Brain pericyte (primary cell): ENCODE data around the gene NPIPA1.
"Not testable (repeated sequence)": the region's sequence is repeated elsewhere in the genome, so short reads cannot be mapped to it uniquely, and the experiment has no call there.

Source experiments
- DNase-seq: peaks from one replicate; pipeline ENCODE4 v3.0.0-alpha.2; 2012; ENCODE audit warnings: low read depth, low spot score

NPIPA1 gene

GRCh38 chr16:14937143-14937542 lies at the start of gene NPIPA1:
NPIPA1 (plus strand) TSS chr16:14937443; CDS start chr16:14937443, 0 bp downstream.
- not testable (repeated sequence) for DNase-seq

DNA sequence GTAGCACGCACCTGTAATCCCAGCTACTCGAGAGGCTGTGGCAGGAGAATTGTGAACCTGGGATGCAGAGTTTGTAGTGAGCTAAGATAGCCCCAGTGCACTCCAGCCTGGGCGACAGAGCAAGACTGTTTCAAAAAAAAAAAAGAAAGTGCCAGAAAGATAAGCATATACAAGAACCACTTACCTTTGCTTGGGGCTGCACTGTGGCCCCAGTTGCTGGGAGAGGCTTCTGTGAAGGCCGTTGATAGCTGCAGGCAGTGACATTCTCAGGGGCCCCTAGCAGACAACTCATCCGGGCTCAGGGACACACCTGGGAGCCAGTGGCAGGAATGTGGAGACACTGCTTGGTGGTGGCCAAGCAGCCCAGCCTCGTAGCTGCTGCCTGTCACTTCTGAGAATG lies 45.1 kb upstream of the NPIPA1 start:
- not testable (repeated sequence) for DNase-seq

DNA sequence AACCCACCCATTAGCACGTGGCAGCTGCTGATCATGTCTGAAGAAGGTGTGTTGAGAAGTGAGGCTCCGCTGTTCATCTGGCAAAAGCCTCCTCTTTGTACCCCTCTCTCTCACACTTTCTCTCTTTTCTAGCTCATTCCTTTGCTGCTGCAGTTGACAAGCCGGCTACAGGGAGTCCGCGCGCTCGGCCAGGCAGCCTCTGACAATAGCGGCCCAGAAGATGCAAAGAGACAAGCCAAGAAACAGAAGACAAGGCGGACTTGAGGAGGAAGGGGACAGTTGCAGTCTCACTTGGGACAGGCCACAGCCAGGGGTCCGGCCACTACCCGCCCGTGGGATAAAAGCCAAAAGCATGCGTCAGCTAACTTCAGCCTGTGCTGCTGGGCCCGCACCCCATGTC lies 41.9 kb upstream of the NPIPA1 start:
- not testable (repeated sequence) for DNase-seq

GRCh38 chr16:14896023-14896422 lies 41.2 kb upstream of the NPIPA1 start:
- DNase-seq = peak; percentile 6

DNA sequence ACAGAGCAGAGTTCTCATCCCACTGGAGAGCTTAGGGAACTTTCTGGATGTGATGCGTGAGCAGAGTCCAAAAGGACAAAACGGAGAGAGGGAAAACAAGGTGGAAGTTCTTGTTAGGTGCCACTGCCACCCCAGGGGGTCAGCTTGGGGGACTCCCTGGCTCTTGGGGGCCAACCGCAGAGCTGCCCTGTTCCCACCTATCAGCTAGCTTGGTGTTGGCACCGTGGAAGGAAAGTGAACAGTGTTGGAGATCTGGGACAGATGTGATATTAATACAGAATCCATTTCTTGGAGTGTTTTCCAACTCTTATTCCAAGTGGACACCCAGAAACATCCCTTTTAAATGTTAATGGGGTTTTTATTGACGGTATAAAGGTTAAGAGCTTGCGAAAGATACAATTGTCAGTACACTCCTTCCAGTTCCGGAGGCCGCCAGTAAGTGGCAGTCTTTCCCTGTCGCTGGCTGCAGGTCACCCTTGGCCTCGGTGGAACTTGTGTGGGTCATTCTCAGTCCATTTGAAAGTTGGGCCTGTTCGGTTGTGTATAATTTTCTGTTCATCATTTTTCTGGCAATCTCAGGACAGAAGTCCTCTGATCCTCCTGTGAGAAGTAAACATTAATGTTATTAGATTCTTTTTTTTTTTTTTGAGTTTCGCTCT lies 40.1 kb upstream of the NPIPA1 start:
- not testable (repeated sequence) for DNase-seq

- DNase-seq = not testable (repeated sequence)
Observed at GRCh38 chr16:14898162-14898561, 39.1 kb upstream of the NPIPA1 start.

DNA sequence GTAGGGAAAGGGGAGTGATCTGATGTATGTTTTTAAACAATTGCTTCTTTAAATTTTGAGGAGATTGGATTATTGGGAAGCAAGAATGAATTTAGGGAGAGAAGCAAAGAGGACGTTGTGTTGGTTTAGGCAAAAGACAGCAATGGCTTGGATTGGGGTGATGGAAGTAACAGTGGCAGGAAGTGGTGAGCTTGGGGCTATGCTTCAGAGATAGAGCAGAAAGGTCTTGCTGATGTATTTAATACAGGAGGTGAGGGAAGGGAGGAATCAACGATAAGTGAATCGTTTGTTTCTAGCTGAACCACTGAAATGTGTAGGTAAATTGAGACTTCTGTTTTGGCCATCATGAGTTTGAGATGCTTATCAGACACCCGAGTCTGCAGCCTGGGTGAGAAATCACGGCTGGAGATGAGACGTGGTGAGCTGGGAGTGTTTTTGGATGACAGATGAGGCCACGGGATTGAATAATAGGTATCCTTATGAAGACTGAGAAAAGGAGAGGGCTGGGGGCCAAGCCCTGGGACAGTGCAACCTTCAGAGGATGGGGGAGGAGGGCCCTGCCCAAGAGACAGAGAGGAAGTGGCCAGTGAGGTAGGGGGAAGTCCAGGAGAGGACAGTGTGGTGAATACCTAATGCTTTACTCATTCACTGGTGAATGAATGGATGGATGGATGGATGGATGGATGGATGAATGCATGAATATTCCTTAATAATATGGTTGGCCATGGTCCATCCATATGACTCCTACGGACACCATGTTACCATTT lies 33.9 kb upstream of the NPIPA1 start:
- DNase-seq = not testable (repeated sequence)

DNA sequence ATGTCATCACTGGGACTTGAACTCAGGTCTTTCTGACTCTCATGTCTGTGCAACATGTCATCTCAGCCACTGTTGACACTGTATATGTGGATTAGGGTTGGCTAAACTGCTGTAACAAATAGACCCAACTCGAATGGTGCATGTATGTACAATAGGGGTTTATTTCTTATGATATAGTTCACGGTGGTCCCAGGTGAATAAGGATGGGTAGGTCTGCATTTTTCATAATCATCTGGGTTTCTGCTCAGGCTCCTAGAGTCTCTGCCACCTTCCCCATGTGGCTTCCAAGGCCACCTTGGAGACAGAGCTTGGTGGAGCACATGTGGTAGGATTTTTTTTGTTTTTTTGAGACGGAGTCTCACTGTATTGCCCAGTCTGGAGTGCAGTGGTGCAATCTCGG lies 27.5 kb upstream of the NPIPA1 start:
- DNase-seq = not testable (repeated sequence)

DNA sequence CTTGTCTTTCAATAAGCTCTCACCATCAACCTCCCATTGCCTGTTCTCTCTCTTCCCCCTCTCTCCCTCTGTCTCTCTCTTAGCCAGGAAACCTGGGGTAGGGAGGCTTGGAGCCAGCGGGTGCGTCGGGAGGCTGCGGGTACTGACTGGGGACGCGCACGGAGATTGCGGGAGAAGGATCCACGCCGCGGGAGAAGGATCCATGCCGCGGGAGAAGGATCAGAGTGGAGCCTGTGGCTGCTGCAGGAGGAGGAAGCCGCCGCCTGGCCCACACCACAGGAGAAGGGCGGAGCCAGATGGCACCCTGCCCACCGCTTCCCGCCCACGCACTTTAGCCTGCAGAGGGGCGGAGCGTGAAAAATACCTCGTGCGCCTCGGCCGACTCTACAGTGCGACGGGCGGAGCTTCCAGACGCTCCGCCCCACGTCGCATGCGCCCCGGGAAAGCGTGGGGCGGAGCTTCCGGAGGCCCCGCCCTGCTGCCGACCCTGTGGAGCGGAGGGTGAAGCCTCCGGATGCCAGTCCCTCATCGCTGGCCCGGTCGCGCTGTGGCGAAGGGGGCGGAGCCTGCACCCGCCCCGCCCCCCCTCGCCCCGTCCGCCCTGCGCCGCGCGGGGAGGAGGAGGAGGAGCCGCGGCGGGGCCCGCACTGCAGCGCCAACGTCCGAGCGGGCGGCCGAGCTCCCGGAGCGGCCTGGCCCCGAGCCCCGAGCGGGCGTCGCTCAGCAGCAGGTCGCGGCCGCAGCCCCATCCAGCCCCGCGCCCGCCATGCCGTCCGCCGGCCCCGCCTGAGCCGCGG lies 26.2 kb upstream of the NPIPA1 start:
- not testable (repeated sequence) for DNase-seq

DNA sequence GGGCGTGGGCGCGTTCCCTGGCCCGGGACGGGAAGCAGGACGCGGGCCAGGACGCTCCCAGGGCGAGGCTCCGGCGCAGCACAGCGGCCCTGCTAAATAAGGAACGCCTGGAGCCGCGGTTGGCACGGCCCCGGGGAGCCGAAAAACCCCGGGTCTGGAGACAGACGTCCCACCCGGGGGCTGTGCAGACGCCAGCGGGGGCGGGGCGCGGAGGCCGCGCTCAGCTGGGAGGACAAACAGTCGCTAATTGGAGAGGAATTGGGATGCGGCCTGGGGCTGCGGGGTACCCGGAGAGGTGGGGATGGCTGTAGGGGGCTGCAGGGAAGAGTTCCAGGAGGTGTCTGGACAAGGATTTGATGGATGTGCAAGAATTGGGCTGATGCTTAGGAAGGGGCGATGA lies 25.3 kb upstream of the NPIPA1 start:
- DNase-seq = not testable (repeated sequence)

- DNase-seq = not testable (repeated sequence)
Observed at GRCh38 chr16:14912588-14912987, 24.7 kb upstream of the NPIPA1 start.

DNA sequence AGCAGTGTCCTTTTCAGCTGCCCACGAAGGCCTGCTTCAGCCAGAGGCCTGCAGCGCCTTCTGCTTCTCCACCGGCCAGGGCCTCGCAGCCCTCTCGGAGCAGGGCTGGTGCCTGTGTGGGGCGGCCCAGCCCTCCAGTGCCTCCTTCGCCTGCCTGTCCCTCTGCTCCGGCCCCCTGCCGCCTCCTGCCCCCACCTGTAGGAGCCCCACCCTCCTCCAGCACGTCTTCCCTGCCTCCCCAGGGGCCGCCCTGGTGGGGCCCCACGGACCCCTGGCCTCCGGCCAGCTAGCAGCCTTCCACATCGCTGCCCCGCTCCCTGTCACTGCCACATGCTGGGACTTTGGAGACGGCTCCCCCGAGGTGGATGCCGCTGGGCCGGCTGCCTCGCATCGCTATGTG lies 18.7 kb upstream of the NPIPA1 start:
- not testable (repeated sequence) for DNase-seq

- DNase-seq = not testable (repeated sequence)
Observed at GRCh38 chr16:14919837-14920600, 17.2 kb upstream of the NPIPA1 start.

DNA sequence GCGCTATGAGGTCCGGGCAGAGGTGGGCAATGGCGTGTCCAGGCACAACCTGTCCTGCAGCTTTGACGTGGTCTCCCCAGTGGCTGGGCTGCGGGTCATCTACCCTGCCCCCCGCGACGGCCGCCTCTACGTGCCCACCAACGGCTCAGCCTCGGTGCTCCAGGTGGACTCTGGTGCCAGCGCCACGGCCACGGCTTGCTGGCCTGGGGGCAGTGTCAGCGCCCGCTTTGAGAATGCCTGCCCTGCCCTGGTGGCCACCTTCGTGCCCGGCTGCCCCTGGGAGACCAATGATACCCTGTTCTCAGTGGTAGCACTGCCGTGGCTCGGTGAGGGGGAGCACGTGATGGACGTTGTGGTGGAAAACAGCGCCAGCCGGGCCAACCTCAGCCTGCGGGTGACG lies 15.0 kb upstream of the NPIPA1 start:
- DNase-seq = not testable (repeated sequence)

DNA sequence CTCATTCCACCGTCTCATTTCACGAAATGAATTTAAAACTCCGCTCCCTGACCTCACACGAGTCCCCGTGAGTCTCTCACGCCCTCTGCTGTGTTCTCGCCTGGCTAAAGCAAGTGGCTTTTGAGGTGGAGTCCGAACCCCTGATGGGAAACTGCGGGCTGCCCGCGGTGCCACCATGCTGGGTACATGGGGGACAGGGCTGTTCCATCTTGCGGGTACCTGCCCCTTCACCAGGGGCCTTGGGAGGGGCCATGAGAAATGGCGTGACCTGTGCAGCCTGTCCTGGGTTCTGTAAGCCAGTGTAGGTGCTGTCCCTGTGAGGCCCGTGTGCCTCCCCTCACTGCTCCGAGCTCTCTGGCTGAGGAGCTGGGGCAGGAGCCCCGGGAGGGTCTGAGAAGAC lies 14.3 kb upstream of the NPIPA1 start:
- not testable (repeated sequence) for DNase-seq

- not testable (repeated sequence) for DNase-seq
Observed at GRCh38 chr16:14923394-14924088, 13.7 kb upstream of the NPIPA1 start.

GRCh38 chr16:14924359-14924758 lies 12.9 kb upstream of the NPIPA1 start:
- DNase-seq = not testable (repeated sequence)

DNA sequence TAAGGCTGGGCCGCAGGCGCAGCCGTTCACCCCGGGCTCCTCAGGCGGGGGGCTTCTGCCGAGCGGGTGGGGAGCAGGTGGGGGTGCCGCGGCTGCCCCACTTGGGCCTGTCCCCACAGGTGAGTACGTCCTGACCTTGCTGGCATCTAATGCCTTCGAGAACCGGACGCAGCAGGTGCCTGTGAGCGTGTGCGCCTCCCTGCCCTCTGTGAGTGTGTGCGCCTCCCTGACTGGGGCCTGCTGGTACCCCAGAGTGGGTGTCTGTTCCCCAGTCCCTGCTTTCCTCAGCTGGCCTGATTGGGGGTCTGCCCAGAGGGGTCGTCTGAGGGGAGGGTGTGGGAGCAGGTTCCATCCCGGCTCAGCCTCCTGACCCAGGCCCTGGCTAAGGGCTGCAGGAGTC lies 12.3 kb upstream of the NPIPA1 start:
- not testable (repeated sequence) for DNase-seq

DNA sequence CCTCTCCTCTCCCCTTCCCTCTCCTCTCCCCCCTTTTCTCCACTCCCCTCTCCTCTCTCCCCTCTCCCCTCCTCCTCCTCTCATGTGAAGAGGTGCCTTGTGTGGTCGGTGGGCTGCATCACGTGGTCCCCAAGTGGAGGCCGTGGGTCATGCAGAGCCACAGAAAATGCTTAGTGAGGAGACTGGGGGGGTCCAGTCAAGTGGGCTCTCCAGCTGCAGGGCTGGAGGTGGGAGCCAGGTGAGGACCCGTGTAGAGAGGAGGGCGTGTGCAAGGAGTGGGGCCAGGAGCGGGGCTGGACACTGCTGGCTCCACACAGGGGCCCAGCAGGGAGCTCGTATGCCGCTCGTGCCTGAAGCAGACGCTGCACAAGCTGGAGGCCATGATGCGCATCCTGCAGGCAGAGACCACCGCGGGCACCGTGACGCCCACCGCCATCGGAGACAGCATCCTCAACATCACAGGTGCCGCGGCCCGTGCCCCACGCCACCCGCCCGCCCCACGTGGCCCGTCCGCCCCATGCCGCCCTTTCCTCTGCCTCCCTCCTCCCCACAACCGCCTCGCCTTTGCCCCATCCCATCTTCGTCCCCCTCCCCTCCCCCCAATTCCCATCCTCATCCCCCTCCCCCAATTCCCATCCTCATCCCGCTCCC lies 9.1 kb upstream of the NPIPA1 start:
- not testable (repeated sequence) for DNase-seq

- not testable (repeated sequence) for DNase-seq
Observed at GRCh38 chr16:14929176-14929575, 8.1 kb upstream of the NPIPA1 start.
